GM12891 (cell line): ENCODE results near the gene SMOC2.

Experiments
- POLR2A ChIP-seq: IDR thresholded peaks from 2 replicates; pipeline ENCODE4 v1.6.1; 2011; ENCODE audit warnings: low read depth, low read length, control low read depth
- POLR2AphosphoS5 ChIP-seq: IDR thresholded peaks from 2 replicates; pipeline ENCODE4 v1.6.1; 2011; ENCODE audit warnings: low read depth, low read length, control low read depth
- SPI1 ChIP-seq: IDR thresholded peaks from 2 replicates; pipeline ENCODE4 v1.6.1; 2011; ENCODE audit warnings: low read depth, low read length, control low read depth
- TAF1 ChIP-seq: IDR thresholded peaks from 2 replicates; pipeline ENCODE4 v1.6.1; 2011; ENCODE audit warnings: low read depth, low read length, control low read depth

DNA sequence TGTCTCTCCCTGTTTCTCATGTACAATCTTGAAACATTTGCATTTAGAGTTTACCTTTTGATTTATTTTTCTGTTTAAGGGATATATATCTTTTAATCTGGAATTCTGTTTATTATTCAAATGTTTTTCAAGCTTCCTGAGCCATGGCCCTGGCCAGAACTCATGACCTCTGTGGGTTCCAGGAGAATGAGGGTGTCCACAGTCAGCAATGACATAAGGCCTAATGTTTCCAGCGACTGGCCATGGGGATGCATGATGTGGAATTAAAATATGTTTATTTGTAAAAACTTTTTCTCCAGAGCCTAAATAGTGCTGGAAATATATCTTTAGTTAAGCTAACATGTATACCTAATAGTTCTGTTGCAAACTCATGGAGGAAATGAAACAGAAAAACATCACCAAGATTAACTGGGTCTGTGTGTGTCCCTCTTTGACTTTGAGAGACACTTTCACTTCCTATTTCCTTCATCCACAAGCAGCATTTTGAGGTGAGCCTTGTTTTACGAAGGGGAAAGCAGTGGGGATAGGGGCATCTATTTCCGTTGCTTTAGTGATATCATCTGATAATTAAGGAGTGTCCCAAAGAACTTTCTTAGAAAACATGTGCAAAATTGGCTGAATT, 87.6 kb downstream of the SMOC2 start:
- TF ChIP-seq POLR2A (no peak), TAF1 (no peak), POLR2AphosphoS5 (no peak), SPI1 (peak; percentile 85)
